ENCODE results near the gene DPEP3. TPM values are rescaled to one million over a fixed set of nuclear protein-coding genes. Genes with fewer than 3 reads are reported as not detected.

Gene DPEP3
- polyA plus RNA-seq, 4 donors, result 0.06 to 0.37 (median 0.14) TPM; not detected in 1

DNA sequence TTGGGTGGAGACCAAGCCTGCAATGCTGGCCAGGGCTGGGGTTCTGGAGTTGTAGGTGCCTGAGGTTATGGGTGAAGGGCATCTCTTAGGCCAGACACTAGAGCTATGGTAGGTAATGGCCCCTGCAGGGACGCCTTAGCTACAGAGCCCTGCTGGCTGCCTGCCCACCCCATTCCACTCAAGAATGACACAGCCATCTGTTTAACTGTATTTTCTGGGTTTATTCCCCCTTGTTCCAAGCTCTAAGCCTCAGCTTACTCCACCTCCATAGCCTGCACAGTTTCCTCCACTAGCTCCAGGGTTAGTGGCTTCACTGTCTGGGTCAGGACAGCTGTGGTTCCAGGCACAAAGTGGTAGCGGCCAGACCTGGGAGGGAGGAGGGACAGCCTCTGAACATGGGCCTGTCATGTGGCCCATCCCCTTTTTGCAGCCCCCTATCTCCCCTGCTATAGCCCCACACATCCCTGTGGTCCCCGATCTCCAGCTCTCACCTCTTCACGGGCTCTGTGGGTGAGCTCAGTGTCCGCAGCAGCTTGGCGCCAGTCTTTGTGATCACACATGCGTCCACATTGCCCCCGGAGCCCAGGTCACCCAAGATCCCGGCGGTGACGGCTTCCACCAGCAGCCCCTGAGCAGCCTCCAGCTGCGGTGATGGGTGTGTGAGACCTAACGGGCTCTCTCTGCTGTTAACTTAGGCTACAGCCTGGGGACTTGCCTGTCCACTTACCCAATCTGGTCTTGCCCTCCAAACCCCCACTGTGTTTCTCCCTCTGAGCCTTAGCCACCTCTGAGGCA, 45.8 kb downstream of the DPEP3 start:
- no peak for DNase-seq (ENCODE audit: low read depth in 4 of 4, low spot score in 3 of 4)

DNA sequence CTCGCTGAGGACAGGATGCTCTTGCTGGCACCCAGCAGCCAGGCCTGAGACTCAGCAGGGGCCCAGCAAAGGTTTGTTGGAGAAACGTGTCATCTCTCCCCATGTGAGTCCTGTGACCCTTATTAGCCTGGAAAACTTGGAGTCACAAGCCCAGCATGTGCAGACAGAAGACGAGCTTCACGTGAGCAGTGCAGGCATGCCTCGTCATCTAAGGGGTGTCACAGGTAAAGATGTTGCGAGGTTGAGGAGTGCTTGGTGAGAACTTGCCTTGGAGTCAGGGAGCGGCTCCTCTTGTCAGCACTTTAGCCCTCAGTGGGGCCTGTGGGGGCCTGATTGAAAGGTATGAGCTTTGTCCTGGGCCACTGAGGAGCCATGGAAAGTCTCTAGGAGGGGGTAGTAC, 46.5 kb downstream of the DPEP3 start:
- no peak for DNase-seq (ENCODE audit: low read depth in 4 of 4, low spot score in 3 of 4)

DNA sequence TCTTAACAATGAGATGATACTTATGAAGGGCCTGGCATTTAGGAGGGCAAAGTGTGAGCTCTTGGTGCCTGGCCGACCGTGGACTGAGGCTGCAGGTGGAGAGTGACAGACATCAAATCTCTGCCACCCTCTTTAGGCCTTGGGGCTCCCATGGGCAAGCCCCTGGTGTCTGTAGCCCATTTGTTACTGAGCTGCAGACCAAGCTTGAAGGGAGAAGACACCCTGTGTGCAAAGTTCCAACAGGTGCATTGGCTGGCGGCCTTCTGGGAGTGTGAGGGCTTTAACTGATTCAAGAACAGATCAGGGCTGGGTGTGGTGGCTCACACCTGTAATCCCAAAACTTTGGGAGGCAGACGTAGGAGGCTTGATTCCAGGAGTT, 47.8 kb downstream of the DPEP3 start:
- no peak for DNase-seq (ENCODE audit: low read depth in 4 of 4, low spot score in 3 of 4)

DNA sequence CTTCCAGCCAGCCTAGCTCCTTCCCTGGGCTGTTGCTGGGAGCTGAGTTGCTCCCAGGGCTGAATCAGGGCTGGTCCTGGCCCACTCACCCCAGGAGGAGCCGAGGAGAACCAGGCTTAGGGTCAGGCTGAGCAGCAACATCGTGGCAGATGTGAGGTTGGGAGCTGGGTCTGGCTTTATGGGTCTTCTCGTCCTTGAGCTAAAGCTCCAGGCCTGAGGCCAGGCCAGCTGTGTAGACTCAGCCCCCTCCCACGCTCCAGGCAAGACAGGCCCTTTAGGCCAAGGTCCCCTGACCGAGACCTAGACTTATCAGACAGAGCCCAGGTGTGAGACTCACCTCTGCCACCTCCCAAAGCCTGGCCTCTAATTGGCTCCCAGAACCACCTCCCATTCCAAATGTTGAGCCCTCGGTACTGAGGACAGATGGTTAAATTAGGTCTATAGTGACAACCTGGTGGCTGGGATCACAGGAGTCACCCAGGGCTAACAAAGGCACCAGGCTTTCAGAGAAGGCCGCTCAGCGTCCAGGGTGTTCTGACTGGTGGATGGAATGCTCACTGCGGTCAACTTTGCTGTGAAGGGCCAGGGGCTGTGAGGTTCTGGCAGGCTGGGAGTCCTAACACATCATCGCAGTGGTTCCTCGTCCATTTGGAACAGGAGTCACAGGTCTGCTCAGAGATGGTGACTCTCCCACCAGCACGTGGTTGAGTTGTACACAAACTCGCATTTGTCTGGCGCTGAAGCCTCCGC, 48.4 kb downstream of the DPEP3 start, which contains the start of gene CTRL:
TSS of gene CTRL (minus strand) at position 151 of the 750 bp plus-strand sequence. CDS start at position 141, 10 bp downstream.
- DNase-seq (ENCODE audit: low read depth in 4 of 4, low spot score in 3 of 4), result no peak

DNA sequence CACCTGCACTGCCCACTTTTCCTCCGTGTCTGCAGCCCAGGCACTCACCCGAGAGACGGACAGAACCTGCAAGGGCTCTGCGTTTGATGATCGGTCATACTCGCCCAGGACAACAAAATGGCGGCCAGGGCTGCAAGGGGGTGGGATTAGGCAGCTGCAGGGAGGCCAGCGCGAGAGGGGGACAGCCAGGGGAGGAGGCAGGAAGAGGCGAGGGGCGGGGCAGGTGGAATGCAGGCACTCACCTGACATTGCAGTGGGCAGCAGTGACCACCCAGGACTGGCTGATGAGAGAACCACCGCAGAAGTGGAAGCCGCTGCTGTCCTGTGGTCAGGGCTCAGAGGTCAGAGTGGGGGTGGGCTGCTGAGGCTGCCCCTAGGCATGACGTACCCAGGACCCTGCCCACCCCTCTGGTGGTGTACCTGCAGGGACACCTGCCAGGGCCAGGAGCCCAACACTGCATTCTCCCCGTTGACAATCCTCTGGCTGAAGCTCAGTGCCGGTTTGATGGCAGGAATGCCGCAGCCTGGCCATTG, 49.6 kb downstream of the DPEP3 start:
- no peak for DNase-seq (ENCODE audit: low read depth in 4 of 4, low spot score in 3 of 4)

DNA sequence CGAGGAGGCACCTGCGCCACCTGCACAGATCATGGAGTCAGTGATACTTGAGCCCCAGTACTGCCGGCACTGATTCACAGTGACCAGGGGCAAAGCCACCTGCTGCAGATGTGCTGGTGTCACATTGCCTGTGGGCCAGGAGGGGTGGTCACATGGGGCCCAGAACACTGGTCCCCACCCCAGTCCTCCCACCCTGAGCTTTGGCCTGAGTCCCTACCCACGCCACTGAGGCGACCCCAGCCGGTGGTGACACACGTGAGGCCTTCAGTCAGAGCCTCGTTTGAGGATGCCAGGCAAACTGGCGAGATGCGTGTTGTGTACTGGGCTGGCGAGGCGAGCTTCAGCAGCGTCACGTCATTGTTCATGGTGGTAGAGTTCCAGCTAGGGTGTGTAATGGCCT, 50.1 kb downstream of the DPEP3 start:
- no peak for DNase-seq (ENCODE audit: low read depth in 4 of 4, low spot score in 3 of 4)

DNA sequence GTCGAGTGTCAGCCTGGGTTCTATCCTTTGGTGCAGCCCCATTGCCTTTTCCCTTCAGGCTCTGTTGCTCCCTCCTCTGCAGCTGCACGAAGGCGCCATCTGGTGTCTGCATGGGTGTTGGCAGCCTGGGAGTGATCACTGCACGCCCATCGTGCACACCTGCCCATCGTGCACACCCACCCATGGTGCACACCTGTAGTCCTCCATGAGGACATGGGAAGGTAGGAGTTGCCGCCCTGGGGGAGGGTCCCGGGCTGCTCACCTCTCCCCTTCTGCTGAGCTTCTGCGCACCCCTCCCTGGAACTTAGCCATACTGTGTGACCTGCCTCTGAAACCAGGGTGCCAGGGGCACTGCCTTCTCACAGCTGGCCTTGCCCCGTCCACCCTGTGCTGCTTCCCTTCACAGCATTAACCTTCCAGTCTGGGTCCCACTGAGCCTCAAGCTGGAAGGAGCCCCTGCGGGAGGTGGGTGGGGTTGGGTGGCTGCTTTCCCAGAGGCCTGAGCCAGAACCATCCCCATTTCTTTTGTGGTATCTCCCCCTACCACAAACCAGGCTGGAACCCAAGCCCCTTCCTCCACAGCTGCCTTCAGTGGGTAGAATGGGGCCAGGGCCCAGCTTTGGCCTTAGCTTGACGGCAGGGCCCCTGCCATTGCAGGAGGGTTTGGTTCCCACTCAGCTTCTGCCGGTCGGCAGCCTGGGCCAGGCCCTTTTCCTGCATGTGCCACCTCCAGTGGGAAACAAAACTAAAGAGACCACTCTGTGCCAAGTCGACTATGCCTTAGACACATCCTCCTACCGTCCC, 51.5 kb downstream of the DPEP3 start:
- DNase-seq (ENCODE audit: low read depth in 4 of 4, low spot score in 3 of 4), result peak in 2 of 4 donors; percentile 31 to 48

DNA sequence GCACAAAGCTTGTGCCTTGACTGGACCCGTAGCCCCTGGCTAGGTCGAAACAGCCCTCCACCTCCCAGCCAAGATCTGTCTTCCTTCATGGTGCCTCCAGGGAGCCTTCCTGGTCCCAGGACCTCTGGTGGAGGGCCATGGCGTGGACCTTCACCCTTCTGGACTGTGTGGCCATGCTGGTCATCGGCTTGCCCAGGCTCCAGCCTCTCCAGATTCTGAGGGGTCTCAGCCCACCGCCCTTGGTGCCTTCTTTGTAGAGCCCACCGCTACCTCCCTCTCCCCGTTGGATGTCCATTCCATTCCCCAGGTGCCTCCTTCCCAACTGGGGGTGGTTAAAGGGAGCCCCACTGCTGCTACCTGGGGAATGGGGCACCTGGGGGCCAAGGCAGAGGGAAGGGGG, 52.2 kb downstream of the DPEP3 start:
- no peak for DNase-seq (ENCODE audit: low read depth in 4 of 4, low spot score in 3 of 4)

DNA sequence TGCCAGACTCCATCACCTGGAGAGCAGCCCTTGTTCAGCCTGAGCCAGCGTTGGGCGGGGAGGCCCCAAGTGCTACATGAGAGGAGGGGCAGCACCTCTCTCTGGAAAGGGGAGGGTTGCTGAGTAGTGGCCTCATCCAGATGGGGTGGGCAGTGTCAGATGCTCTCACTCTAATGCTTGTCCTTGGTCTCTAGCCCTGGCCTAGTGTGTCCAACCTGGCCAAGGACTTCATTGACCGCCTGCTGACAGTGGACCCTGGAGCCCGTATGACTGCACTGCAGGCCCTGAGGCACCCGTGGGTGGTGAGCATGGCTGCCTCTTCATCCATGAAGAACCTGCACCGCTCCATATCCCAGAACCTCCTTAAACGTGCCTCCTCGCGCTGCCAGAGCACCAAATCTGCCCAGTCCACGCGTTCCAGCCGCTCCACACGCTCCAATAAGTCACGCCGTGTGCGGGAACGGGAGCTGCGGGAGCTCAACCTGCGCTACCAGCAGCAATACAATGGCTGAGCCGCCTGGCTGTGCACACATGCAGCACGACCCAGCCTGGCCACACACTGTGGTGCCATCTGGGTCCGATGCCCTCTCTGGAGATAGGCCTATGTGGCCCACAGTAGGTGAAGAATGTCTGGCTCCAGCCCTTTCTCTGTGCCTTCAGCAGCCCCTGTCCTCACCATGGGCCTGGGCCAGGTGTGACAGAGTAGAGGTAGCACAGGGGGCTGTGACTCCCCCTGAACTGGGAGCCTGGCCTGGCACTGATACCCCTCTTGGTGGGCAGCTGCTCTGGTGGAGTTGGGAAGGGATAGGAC, 53.0 kb downstream of the DPEP3 start:
- no peak for DNase-seq (ENCODE audit: low read depth in 4 of 4, low spot score in 3 of 4)

DNA sequence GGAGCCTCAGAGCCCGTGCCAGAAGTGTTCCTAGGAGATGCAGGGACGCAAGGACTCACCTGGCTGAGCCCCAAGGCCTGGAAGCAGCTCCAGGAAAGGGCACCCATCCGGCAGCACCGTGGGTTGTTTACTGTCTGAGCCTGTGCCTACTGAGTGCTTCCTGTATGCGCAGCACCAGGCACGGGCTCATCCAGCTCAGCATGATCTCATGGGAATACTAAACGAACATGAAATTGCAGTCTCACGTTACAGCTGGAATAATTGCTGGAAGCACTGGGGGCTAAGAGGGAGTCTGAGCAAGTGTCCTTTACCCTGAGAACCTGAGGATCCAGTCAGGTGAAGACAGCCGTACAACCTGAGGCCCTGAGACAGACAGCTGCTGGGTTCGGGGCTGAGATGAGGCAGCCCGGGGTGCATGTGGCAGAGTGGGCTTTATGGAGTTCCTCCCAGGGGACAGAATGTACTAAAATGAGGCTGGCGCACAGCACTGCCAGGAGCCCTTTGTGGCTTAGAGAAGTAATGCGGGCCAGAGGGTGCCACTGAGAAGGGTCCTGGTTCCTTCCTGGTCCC, 54.0 kb downstream of the DPEP3 start:
- no peak for DNase-seq (ENCODE audit: low read depth in 4 of 4, low spot score in 3 of 4)

Other genes starting within 250 kb of the DPEP3 start
- gene RANBP10, start 173.9 kb downstream of the DPEP3 start, polyA plus RNA-seq (ENCODE audit: insufficient read length in 4 of 4), result 10 to 100 TPM; 21.6 to 28.5 (median 22.3) TPM
- 1 to 10 TPM; 7.3 to 9.0 (median 7.7) TPM for gene TSNAXIP1, start 173.6 kb downstream of the DPEP3 start, polyA plus RNA-seq (ENCODE audit: insufficient read length in 4 of 4)
- 10 to 100 TPM; 30.4 to 33.8 (median 32.1) TPM for gene THAP11, start 138.2 kb downstream of the DPEP3 start, polyA plus RNA-seq (ENCODE audit: insufficient read length in 4 of 4)
- gene NUTF2, start 133.6 kb downstream of the DPEP3 start, polyA plus RNA-seq (ENCODE audit: insufficient read length in 4 of 4), result 100 to 1,000 TPM; 121 to 130 (median 129) TPM
- 10 to 100 TPM; 42.0 to 51.5 (median 46.9) TPM for gene CENPT, start 132.8 kb downstream of the DPEP3 start, polyA plus RNA-seq (ENCODE audit: insufficient read length in 4 of 4)
- gene EDC4, start 107.4 kb downstream of the DPEP3 start, polyA plus RNA-seq (ENCODE audit: insufficient read length in 4 of 4), result 10 to 100 TPM; 80.6 to 93.6 (median 86.7) TPM
- gene NRN1L, start 95.6 kb downstream of the DPEP3 start, polyA plus RNA-seq (ENCODE audit: insufficient read length in 4 of 4), result under 1 TPM in 2 of 4 donors, not detected in 2; 0.31 to 0.95 TPM
- 10 to 100 TPM; 33.7 to 41.8 (median 37.9) TPM for gene PSKH1, start 87.2 kb downstream of the DPEP3 start, polyA plus RNA-seq (ENCODE audit: insufficient read length in 4 of 4)
- gene CTRL, start 48.6 kb downstream of the DPEP3 start, polyA plus RNA-seq (ENCODE audit: insufficient read length in 4 of 4), result 1 to 10 TPM; 3.0 to 8.9 (median 5.7) TPM
- gene PSMB10, start 43.6 kb downstream of the DPEP3 start, polyA plus RNA-seq (ENCODE audit: insufficient read length in 4 of 4), result 10 to 100 TPM; 20.0 to 30.3 (median 21.3) TPM
- 10 to 100 TPM; 15.8 to 21.7 (median 19.1) TPM for gene LCAT, start 36.4 kb downstream of the DPEP3 start, polyA plus RNA-seq (ENCODE audit: insufficient read length in 4 of 4)
- gene SLC12A4, start 11.9 kb downstream of the DPEP3 start, polyA plus RNA-seq (ENCODE audit: insufficient read length in 4 of 4), result 10 to 100 TPM; 33.6 to 38.0 (median 36.5) TPM
- gene DPEP2, start 19.0 kb upstream of the DPEP3 start, polyA plus RNA-seq (ENCODE audit: insufficient read length in 4 of 4), result under 1 TPM; 0.44 to 0.78 (median 0.70) TPM
- gene DPEP2NB, start 35.4 kb upstream of the DPEP3 start, polyA plus RNA-seq (ENCODE audit: insufficient read length in 4 of 4), result not detected
- 10 to 100 TPM in 3 of 4 donors, 1 to 10 TPM in 1; 9.9 to 12.1 (median 10.9) TPM for gene DDX28, start 42.7 kb upstream of the DPEP3 start, polyA plus RNA-seq (ENCODE audit: insufficient read length in 4 of 4)
- 10 to 100 TPM; 13.2 to 17.2 (median 15.1) TPM for gene DUS2, start 42.8 kb upstream of the DPEP3 start, polyA plus RNA-seq (ENCODE audit: insufficient read length in 4 of 4)
- 10 to 100 TPM; 32.2 to 39.0 (median 35.9) TPM for gene NFATC3, start 104.9 kb upstream of the DPEP3 start, polyA plus RNA-seq (ENCODE audit: insufficient read length in 4 of 4)